GM23248 (cell line): ENCODE data around the gene PPP1R1B. TPM values are rescaled to one million over a fixed set of nuclear protein-coding genes. Genes with fewer than 3 reads are reported as not detected.

Experiments used
- DNase-seq: peaks from one replicate; pipeline ENCODE4 v3.0.0-alpha.2; 2015
- H2AFZ ChIP-seq: fragments of 200-600 bp; sonication (generic); 2 replicates; pipeline ENCODE4 v1.6.1; 2016; ENCODE audit warnings: antibody characterized with exemption
- H3F3A ChIP-seq: fragments of 200-600 bp; sonication (generic); 2 replicates; pipeline ENCODE4 v1.6.1; 2016; ENCODE audit warnings: mild to moderate bottlenecking, antibody characterized with exemption, mixed run types; ENCODE audit not compliant: insufficient read depth
- H3K27ac ChIP-seq: fragments of 200-600 bp; sonication (generic); 2 replicates; pipeline ENCODE4 v1.5.1; 2016; ENCODE audit warnings: mild to moderate bottlenecking
- H3K27me3 ChIP-seq: fragments of 200-600 bp; sonication (generic); replicated peaks from 2 replicates; pipeline ENCODE4 v1.6.1; 2016; ENCODE audit warnings: mild to moderate bottlenecking; ENCODE audit not compliant: insufficient read depth
- H3K36me3 ChIP-seq: fragments of 200-600 bp; sonication (generic); 2 replicates; pipeline ENCODE4 v1.6.1; 2016; ENCODE audit warnings: low read depth, mild to moderate bottlenecking
- H3K4me1 ChIP-seq: fragments of 200-600 bp; sonication (generic); 2 replicates; pipeline ENCODE4 v1.6.1; 2016; ENCODE audit warnings: mild to moderate bottlenecking; ENCODE audit not compliant: insufficient read depth
- H3K4me2 ChIP-seq: fragments of 200-600 bp; sonication (generic); one replicate; pipeline ENCODE4 v1.6.1; 2016; ENCODE audit warnings: mild to moderate bottlenecking; ENCODE audit not compliant: unreplicated experiment
- H3K4me3 ChIP-seq: fragments of 200-600 bp; sonication (generic); 2 replicates; pipeline ENCODE4 v1.5.1; 2016; ENCODE audit warnings: mild to moderate bottlenecking
- H3K79me2 ChIP-seq: fragments of 200-600 bp; sonication (generic); 2 replicates; pipeline ENCODE4 v1.6.1; 2016; ENCODE audit warnings: mild to moderate bottlenecking; ENCODE audit not compliant: insufficient read depth
- H3K9ac ChIP-seq: fragments of 200-600 bp; sonication (generic); 2 replicates; pipeline ENCODE4 v1.6.1; 2016; ENCODE audit warnings: mild to moderate bottlenecking
- H3K9me2 ChIP-seq: fragments of 200-600 bp; sonication (generic); 2 replicates; pipeline ENCODE4 v1.6.1; 2016; ENCODE audit warnings: mixed run types, mild to moderate bottlenecking, moderate library complexity; ENCODE audit not compliant: insufficient read depth
- H3K9me3 ChIP-seq: fragments of 200-600 bp; sonication (generic); one replicate; pipeline ENCODE4 v1.6.1; 2017; ENCODE audit warnings: low read depth
- H4K20me1 ChIP-seq: fragments of 200-600 bp; sonication (generic); 2 replicates; pipeline ENCODE4 v1.6.0; 2016; ENCODE audit not compliant: insufficient read depth
- EZH2 ChIP-seq: fragments of 200-600 bp; sonication (generic); IDR thresholded peaks from 2 replicates; pipeline ENCODE4 v1.6.1; 2018; ENCODE audit warnings: antibody characterized with exemption, mild to moderate bottlenecking; ENCODE audit not compliant: insufficient read depth, poor library complexity, severe bottlenecking
- EZH2phosphoT487 ChIP-seq: fragments of 200-600 bp; sonication (generic); IDR thresholded peaks from 2 replicates; pipeline ENCODE4 v1.6.1; 2018; ENCODE audit warnings: antibody characterized with exemption, moderate library complexity, mild to moderate bottlenecking, low read depth; ENCODE audit not compliant: insufficient read depth
- WGBS, 2 experiments: methylation state at CpG; one replicate each; pipeline ENCODE4 v1.1.6; 2015 to 2017; ENCODE audit warnings: low lambda C conversion rate in 2 of 2, low coverage in 1 of 2; ENCODE audit errors: missing lambda C conversion rate in 2 of 2; 5-methylcytosine and 5-hydroxymethylcytosine counted together
- in situ Hi-C: fragments of 300-500 bp; cut with MboI; formaldehyde crosslinking; loops from 2 replicates; pipeline ENCODE4 v1.15.0; 2020
- polyA plus RNA-seq: library from polyadenylated mRNA; unstranded; fragments of >200 nt; fragmentation: Nextera tagmentation; extraction: Ambion mirVana; gene quantifications from 2 replicates; pipeline ENCODE4 v1.2.1, GENCODE V29; 2016
- total RNA-seq: library from RNA; depleted of rRNA; stranded (reverse); fragments of >200 nt; shearing (Covaris generic); gene quantifications from 2 replicates; pipeline ENCODE4 v1.2.3, GENCODE V29; 2014

The PPP1R1B gene
- total and polyA plus RNA-seq, 2 experiments from 2014 or later: not detected

DNA sequence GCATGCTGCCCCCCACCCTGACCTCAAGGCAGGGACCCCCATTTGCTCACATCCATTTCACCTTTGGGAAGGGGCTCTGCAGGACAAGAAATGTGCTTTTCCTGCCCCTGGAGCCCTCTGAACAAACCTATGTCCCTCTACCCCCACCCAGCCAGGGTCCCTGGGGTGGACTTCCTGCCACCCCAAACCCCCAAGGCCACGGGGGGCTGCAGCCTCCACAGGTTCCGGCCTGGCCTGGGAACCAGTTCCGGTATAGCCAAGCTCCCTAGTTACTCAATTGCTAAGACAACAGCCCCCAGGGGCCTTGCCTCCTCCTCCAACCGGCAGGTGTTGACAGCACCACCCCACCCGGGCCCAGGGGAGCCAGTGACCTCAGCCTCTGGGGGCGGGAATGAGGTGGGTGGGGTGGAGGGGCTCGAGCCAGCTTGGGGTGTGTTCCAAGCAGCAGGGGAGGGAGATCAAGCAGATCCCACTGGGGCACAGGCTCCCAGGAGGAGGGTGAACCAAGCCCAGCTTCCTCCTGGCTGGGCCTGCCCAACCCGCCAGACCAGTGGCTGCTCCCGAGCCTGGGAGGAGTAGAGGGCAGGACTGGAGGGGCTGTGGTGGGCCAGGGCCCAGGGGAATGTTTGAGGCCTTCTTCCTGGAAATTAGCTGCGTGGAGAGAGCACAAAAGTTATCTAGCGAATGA, 48.1 kb downstream of the PPP1R1B start:
- Histone ChIP-seq H3K9ac (no peak overlapping the region), H3K79me2 (no peaks in the 10 kb centered on the region), H3K4me2 (no peak overlapping the region), H3K9me3 (no peaks in the 10 kb centered on the region), H3K9me2 (no peaks in the 10 kb centered on the region), H3K4me1 (no peaks in the 10 kb centered on the region), H2AFZ (no peak overlapping the region), H3K36me3 (no peaks in the 10 kb centered on the region), H3K4me3 (no peak overlapping the region), H3K27ac (no peak overlapping the region), H3F3A (no peaks in the 10 kb centered on the region), H3K27me3 (0 out of 2 replicates have a peak, but pooled peaks cover 11% of the 10 kb centered on the region), H4K20me1 (no peaks in the 10 kb centered on the region)
- in situ Hi-C loops: no loop called here
- TF ChIP-seq EZH2phosphoT487: no peak
- no peak for TF ChIP-seq EZH2
- DNase-seq: no peak
- 44 to 53% methylated on average over 9 of the region's 11 CpGs for WGBS, 2 experiments

DNA sequence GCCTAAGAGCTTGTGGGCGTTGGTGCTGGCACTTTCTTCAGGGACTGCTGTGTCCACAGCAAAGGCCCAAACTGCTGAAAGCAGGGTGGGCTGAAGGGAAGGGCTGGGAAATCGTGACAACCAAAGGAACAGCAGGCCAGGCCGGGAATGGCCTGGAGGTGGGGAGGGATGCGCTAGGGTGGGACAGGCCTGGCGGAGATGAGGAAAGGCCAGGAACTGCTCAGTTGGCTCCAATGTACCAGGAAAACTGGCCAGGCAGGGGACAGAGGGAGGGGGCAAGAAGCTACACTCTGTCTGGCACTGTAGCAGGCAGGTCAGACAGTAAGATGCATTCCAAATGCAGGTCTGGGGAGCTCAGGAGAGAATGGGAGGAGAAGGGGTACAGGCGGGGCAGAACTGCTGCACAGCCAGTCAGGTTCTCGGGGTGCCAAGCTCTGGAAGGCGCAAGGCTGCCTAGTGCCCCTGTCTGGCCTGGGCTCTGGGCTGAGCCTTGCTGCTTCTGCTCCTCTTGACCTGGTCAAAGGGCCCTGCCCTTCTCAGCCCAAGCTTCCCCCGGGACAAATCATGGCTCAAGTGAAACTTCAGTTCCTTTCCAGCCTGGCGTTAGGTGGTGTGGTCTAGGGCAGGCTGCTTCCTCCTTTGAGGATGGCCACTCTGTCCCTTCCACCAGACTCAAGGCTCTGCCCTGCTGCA, 48.8 kb downstream of the PPP1R1B start:
- 0 out of 2 replicates have a peak, but pooled peaks cover 6% of the 10 kb centered on the region for H3K27me3 ChIP-seq
- in situ Hi-C loops: no loop called here
- no peaks in the 10 kb centered on the region for H3K9me3 ChIP-seq
- H3K27ac ChIP-seq: no peak overlapping the region
- H3K4me3 ChIP-seq: no peak overlapping the region
- no peaks in the 10 kb centered on the region for H3K36me3 ChIP-seq
- H3K4me1 ChIP-seq: no peaks in the 10 kb centered on the region
- TF ChIP-seq EZH2phosphoT487 (no peak), EZH2 (no peak)
- H3F3A ChIP-seq: no peaks in the 10 kb centered on the region
- no peak overlapping the region for H2AFZ ChIP-seq
- WGBS, 2 experiments: 83 to 96% methylated on average over 8 to 10 of the region's 10 CpGs
- H4K20me1 ChIP-seq: no peaks in the 10 kb centered on the region
- DNase-seq: no peak
- no peaks in the 10 kb centered on the region for H3K9me2 ChIP-seq
- H3K79me2 ChIP-seq: no peaks in the 10 kb centered on the region
- H3K4me2 ChIP-seq: no peak overlapping the region
- no peak overlapping the region for H3K9ac ChIP-seq

DNA sequence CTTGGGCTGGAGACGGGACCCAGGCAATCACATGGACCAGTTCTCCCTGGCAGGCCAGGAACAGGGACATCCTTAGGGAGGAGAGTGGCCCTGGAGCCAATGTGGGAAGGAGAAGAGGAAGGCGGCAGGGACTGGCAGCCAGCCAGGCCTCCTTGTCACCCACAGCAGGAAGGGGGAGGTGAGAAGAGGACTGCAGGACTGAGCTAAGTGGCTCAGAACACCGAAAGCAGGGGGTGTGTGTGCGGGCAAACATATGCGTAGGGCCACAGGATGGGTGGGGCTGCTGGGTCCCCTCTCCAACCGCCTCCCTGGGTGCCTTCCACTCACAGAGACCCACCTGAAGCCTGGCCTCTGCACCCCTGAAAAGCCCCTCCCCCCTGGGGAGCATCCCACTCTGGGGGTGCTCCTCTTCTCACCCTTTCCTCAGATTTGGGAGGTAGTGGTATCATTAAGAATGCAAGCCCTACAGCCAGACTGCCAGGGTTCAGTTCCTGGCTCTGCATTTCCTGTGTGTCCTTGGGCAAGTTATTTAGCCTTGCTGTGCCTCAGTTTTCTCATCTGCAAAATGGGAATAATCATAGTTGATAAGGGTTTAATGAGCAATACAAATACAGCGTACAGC, 49.6 kb downstream of the PPP1R1B start:
- no peak overlapping the region for H3K27ac ChIP-seq
- no peak for TF ChIP-seq EZH2
- no peak for TF ChIP-seq EZH2phosphoT487
- in situ Hi-C loops: no loop called here
- H3K79me2 ChIP-seq: no peaks in the 10 kb centered on the region
- H3F3A ChIP-seq: no peaks in the 10 kb centered on the region
- 0 out of 2 replicates have a peak, but pooled peaks cover 3% of the 10 kb centered on the region for H3K27me3 ChIP-seq
- no peak overlapping the region for H3K4me3 ChIP-seq
- no peaks in the 10 kb centered on the region for H3K9me3 ChIP-seq
- WGBS, 2 experiments: 85 to 89% methylated on average over 7 of the region's 7 CpGs
- H3K36me3 ChIP-seq: no peaks in the 10 kb centered on the region
- H3K4me1 ChIP-seq: no peaks in the 10 kb centered on the region
- no peaks in the 10 kb centered on the region for H3K9me2 ChIP-seq
- DNase-seq: peak; percentile 23
- H3K4me2 ChIP-seq: no peak overlapping the region
- no peak overlapping the region for H3K9ac ChIP-seq
- no peaks in the 10 kb centered on the region for H4K20me1 ChIP-seq
- H2AFZ ChIP-seq: no peak overlapping the region

DNA sequence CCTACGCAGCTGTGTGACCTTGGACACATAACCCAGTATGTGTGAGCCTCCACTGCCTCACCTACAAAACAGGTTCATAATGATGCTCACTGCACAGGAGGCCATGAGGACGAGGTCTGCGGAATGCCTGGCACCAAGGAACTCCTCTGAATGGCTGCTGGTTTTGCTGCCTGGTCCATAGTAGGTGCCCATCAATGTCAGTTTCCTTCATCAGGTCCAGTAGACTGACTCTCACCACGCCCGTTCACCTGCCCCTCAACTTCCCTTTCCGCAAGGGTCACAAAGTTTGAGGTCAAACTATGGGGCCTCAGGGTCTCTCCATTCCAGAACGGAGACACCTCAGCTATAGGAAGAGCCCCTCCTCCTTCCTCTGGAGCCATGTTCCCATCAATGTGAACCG, 50.3 kb downstream of the PPP1R1B start:
- H3K9me2 ChIP-seq: no peaks in the 10 kb centered on the region
- H2AFZ ChIP-seq: no peak overlapping the region
- no peak for DNase-seq
- H3K9ac ChIP-seq: no peak overlapping the region
- H4K20me1 ChIP-seq: no peaks in the 10 kb centered on the region
- H3K9me3 ChIP-seq: no peaks in the 10 kb centered on the region
- no peak overlapping the region for H3K27ac ChIP-seq
- H3K4me3 ChIP-seq: no peak overlapping the region
- no peaks in the 10 kb centered on the region for H3K27me3 ChIP-seq
- H3K4me2 ChIP-seq: no peak overlapping the region
- no peaks in the 10 kb centered on the region for H3K4me1 ChIP-seq
- no peaks in the 10 kb centered on the region for H3K79me2 ChIP-seq
- no peak for TF ChIP-seq EZH2phosphoT487
- no peak for TF ChIP-seq EZH2
- in situ Hi-C loops: no loop called here
- H3K36me3 ChIP-seq: no peaks in the 10 kb centered on the region
- H3F3A ChIP-seq: no peaks in the 10 kb centered on the region
- 82 to 83% methylated on average over 8 of the region's 8 CpGs for WGBS, 2 experiments
